ENCODE data around the gene CENPE.
"Not testable (repeated sequence)": the region's sequence is repeated elsewhere in the genome, so short reads cannot be mapped to it uniquely, and the experiment has no call there.

Gene CENPE
- total RNA-seq: 3.5 to 4.6 reads per million in 2 experiments

GRCh38 chr4:103198111-103198765 is at the start of gene CENPE:
TSS of gene CENPE (minus strand) at chr4:103198343. CDS start at chr4:103198319, 24 bp downstream.
- DNase-seq (ENCODE audit: low read depth): peak; percentile 73

DNA sequence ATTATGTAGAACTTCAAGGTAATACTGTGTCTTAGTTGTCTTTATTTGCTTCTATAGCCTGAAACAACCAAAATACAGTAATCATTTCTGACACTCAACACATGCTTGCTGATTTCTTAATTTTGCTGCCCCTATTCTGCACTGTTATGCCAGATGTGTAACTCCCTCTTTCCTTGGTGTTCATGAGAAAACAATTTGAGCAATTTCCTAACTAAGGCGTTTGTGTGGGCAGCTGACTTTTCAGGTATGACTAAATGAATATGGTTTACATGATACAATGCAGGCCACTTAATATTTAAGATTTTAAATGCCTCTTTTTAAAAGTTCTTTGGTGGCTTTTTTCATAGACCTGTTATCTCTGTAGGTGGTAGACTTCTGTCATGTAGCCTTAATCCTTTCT is 46.1 kb upstream of the CENPE start:
- no peak for DNase-seq (ENCODE audit: low read depth)

- not testable (repeated sequence) for DNase-seq (ENCODE audit: low read depth)
These were observed 32.8 kb upstream of the CENPE start for GRCh38 chr4:103230938-103231337.

GRCh38 chr4:103223556-103223955 is 25.4 kb upstream of the CENPE start:
- not testable (repeated sequence) for DNase-seq (ENCODE audit: low read depth)

- DNase-seq (ENCODE audit: low read depth): no peak
These were observed 9.5 kb upstream of the CENPE start for GRCh38 chr4:103207673-103208072.

DNA sequence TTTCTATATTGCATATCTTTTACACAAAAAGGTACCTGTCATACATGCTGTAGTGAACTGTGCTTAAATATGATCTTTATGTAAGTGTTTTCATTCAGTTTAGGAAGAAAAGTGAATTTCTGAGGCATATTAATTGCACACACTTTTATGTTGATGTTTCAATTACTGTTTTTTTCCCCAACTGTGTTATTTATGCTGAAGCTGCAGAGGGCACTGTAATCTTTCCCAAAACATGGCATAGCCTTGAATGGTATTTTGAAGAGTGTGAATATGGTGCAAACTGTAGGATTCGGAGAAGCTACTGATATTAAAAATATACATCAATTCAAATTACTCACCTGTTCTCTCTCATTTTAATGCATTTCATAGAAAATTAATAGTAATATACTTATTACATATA is 6.0 kb upstream of the CENPE start:
- no peak for DNase-seq (ENCODE audit: low read depth)

- DNase-seq (ENCODE audit: low read depth): no peak
These were observed 3.6 kb upstream of the CENPE start for GRCh38 chr4:103201724-103202123.

DNA sequence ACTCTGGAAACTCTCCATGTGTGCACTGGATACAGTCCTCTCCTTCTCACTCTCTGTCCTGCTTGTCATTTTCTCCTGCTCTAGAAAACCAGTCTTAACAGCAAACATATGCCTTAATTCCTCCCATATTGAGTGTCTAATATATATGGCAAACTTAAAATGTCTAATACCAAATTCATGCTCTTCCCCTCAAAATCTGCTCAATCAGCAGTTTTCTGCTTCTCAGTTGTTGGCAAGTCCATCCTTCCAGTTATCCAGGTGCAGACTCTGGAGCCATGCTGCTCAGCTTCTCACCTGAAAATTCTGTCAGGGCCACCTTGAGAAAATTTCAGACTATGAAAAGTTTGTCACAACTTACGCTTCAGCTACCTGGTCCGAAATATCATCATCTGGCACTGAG is 3.1 kb upstream of the CENPE start:
- no peak for DNase-seq (ENCODE audit: low read depth)

GRCh38 chr4:103199009-103199408 is 866 bp upstream of the CENPE start:
- no peak for DNase-seq (ENCODE audit: low read depth)

DNA sequence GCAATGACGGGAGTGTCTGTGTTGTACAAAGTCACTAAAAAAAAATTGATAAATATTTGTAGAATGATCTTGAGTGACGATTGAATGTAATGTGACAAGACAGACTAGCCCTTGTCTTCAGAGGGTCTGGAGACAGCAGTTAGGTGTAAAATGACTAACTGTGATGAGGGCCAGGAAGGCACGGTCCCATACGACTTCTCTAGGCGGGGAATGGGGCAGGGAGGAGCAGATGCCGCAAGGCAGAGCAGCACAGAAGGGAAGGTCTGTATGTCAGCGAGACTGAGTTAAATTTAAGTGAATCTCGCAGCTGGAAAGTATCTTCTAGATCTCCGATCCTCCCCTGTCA is 405 bp downstream of the CENPE start:
- no peak for DNase-seq (ENCODE audit: low read depth)

GRCh38 chr4:103193457-103193856 is 4.7 kb downstream of the CENPE start:
- no peak for DNase-seq (ENCODE audit: low read depth)

DNA sequence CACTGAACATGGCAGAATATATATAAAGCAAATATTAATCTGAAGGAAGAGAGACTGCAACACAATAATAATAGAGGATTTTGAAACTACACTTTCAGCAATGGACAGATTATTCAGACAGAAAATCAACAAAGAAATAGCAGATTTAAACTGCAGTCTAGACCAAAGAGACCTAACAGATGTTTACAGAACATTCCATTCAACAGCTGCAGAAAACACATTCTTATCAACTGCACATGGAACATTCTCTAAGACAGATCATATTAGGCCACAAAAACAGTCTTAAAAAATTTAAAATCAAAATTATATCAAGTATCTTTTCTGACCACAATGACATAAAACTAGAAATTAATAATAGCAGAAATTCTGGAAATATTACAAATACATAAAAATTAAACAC is 27.1 kb downstream of the CENPE start:
- DNase-seq (ENCODE audit: low read depth): no peak

DNA sequence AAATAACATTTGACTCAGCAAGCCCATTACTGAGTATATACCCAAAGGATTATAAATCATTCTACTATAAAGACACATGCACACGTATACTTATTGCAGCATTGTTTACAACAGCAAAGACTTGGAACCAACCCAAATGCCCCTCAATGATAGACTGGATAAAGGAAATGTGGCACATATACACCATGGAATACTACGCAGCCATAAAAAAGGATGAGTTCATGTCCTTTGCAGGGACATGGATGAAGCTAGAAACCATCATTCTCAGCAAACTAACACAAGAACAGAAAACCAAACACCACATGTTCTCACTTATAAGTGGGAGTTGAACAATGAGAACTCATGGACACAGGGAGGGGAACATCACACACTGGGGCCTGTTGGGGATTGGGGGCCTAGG is 28.4 kb downstream of the CENPE start:
- not testable (repeated sequence) for DNase-seq (ENCODE audit: low read depth)

DNA sequence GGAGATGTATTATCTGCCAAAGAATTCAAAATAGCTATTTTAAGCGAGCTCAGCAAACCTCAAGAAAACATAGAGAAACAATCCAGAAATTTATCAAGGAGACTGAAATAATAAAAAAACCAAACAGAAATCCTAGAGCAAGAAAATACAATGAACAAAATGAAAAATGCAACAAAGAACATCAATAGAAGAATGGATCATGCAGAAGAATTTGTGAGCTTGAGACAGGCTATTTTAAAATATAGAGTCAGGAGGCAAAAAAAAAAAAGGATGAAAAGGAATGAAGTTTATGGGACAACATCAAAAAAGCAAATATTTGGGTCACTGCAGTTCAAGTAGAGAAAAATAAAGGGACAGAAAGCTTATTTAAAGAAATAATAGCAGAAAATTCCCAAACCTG is 29.1 kb downstream of the CENPE start:
- DNase-seq (ENCODE audit: low read depth): no peak

GRCh38 chr4:103162176-103162575 is 36.0 kb downstream of the CENPE start:
- no peak for DNase-seq (ENCODE audit: low read depth)

DNA sequence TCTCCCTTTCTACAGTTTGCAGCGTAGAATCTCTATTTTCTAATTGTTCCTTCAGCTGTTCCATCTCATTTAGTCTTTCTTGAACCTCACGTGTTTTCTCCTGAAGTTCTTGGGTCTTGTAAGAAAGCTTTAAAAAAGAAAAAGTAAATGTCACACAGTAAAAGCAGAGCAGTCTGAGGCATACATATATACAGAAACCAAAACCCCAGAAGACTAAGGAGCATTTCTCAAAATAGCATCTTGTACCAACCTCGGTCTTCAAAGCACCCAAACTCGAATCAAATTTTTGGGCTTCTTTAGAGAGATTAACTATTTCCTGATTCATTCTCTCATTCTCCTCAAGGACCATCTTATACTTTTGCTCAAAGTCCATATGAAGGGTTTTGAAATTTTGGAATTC is 39.4 kb downstream of the CENPE start:
- DNase-seq (ENCODE audit: low read depth): no peak

- DNase-seq (ENCODE audit: low read depth): no peak
These were observed 42.0 kb downstream of the CENPE start for GRCh38 chr4:103156106-103156505.

DNA sequence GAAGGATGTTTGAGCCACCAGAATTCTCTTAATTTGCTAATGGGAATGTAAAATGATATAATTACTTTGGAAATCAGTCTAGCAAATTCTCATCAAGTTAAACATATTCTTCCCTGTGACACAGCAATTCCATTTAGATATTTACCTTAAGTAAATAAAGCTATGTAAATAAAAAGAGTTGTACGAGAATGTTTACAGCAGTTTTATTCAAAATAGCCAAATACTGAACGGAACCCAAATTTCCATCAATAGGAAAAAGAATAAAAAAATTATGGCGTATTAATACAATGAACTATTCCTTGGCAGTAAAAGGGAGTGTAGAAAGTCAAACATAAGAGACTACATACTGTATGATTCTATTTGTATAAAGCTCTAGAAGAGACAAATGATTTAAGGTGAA is 45.8 kb downstream of the CENPE start:
- no peak for DNase-seq (ENCODE audit: low read depth)

DNA sequence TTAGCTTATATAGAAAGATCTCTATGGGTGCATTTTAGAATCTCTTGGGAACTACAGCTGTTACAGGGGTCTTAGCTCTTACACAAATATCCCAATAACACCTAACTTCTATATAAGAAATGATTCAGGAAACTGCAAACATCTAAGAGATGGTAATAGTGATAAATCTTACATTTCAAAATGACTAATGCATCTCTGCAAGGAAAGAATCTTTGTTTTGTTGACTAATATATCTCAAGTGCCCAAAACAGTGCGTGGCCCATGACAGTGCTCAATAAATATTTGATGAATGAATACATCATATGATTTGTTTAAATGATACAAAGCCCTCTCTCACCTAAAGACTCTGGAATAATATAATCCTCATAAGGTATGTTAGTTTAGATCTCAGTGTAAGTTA is 47.5 kb downstream of the CENPE start:
- no peak for DNase-seq (ENCODE audit: low read depth)

DNA sequence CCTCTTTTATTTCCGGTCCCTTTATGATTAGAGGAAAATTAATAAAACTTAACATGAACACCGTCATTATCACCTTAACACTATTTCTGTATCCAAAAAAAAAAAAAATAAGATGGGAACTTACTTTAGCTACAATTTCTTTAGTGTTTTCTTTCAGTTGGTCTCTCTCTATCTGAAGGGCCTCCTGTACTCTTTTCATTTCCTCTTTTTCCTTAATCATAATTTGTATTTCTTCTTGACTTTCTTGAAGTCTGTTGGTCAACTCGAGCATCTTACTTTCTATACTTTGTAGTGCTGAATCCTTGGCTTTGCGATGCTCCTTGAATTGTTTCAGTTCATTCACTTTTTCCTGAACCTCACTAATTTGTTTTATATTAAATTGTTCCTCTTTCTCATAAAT is 53.2 kb downstream of the CENPE start:
- DNase-seq (ENCODE audit: low read depth): no peak

GRCh38 chr4:103137446-103137827 is 60.7 kb downstream of the CENPE start:
- no peak for DNase-seq (ENCODE audit: low read depth)

- no peak for DNase-seq (ENCODE audit: low read depth)
These were observed 61.3 kb downstream of the CENPE start for GRCh38 chr4:103136671-103137445.

DNA sequence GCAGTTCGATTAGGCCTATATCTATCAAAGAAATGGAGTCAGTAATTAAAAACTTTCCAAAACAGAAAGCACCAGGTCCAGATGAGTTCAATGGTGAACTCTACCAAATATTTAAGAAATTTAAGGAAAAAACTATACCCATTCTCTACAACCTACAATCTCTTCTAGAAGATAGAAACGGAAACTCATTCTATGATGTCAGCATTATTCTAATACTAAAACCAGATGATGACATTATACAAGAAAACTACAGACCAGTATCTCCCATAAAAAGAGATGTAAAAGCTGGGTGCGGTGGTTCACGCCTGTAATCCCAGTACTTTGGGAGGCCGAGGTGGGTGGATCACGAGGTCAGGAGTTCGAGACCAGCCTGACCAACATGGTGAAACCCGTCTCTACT is 69.0 kb downstream of the CENPE start:
- no peak for DNase-seq (ENCODE audit: low read depth)

GRCh38 chr4:103126126-103126525 is 72.0 kb downstream of the CENPE start:
- DNase-seq (ENCODE audit: low read depth): no peak

Measured in T follicular helper cell (primary cell).